Ovary (tissue), 9 donors: ENCODE measurements around the gene NRXN3. TPM values are rescaled to one million over a fixed set of nuclear protein-coding genes. Genes with fewer than 3 reads are reported as not detected.

Experiments used
- DNase-seq, 5 donors: peaks; one replicate each; pipeline ENCODE4 v3.0.0-alpha.2; 2019 to 2020
- H3K27ac ChIP-seq, 2 donors: fragments of 200-600 bp; one replicate each; pipeline versions ENCODE4 v1.5.1 to v1.8.0; 2019 to 2022
- H3K27me3 ChIP-seq: fragments of 200-600 bp; one replicate; pipeline ENCODE4 v1.8.0; 2022
- H3K36me3 ChIP-seq: fragments of 200-600 bp; sonication (generic); one replicate; pipeline ENCODE4 v1.5.1; 2019
- H3K4me1 ChIP-seq: one replicate; pipeline ENCODE4 v1.8.1; 2013; ENCODE audit warnings: mild to moderate bottlenecking, moderate library complexity; ENCODE audit not compliant: insufficient read depth
- H3K4me3 ChIP-seq: fragments of 200-600 bp; sonication (generic); one replicate; pipeline ENCODE4 v1.5.1; 2017
- H3K9me3 ChIP-seq, 2 donors: fragments of 200-600 bp in 1 of 2; sonication (generic) in 1 of 2; one replicate each; pipeline versions ENCODE4 v1.5.1 to v1.8.1; 2013 to 2019; ENCODE audit warnings: mild to moderate bottlenecking in 1 of 2, moderate library complexity in 1 of 2
- EP300 ChIP-seq: sonication (generic); formaldehyde crosslinking; IDR thresholded peaks from one replicate; pipeline ENCODE4 v1.6.1; 2017; ENCODE audit warnings: antibody characterized with exemption
- POLR2A ChIP-seq: fragments of 450-650 bp; IDR thresholded peaks from one replicate; pipeline ENCODE4 v1.6.1; 2017; ENCODE audit warnings: antibody characterized with exemption, mild to moderate bottlenecking, moderate library complexity
- WGBS, 3 donors: extraction: QIAGEN DNeasy Blood & Tissue Kit in 1 of 3; methylation state at CpG; one replicate each; pipeline versions ENCODE4 v1.1.5 to v1.1.7; 2013 to 2017; 5-methylcytosine and 5-hydroxymethylcytosine counted together
- intact Hi-C, 4 donors: fragments of 100-400 bp; cut with DNase I; formaldehyde crosslinking; loops; one replicate each; pipeline versions ENCODE4 v1.11.0 to v1.15.1; 2022 to 2023
- polyA plus RNA-seq, 2 donors: library from polyadenylated mRNA; stranded (reverse); fragments of 200-250 nt in 1 of 2; fragments of 350-450 nt in 1 of 2; fragmentation: Illumina TruSeq in 1 of 2; extraction: RNeasy Lipid Tissue Mini Kit (QIAGEN cat#74804) in 1 of 2; gene quantifications; one replicate each; pipeline ENCODE4 v1.2.3, GENCODE V29; 2013 to 2014
- total RNA-seq, 7 donors: library from RNA; depleted of rRNA in 2 of 7; stranded (reverse); fragments of >200 nt in 2 of 7; fragmentation: NEBNext Ultra II Directional in 3 of 7; extraction: Animal tissue kit (Norgen Biotek cat#: 25700) in 3 of 7; gene quantifications; one replicate each; pipeline versions ENCODE4 v1.1.0 to v1.2.4, GENCODE V29; 2016 to 2023
- TF ChIP-seq, protein P1 (sequence below), 3 donors: fragments of 450-650 bp in 2 of 3; fragments of 200-600 bp in 1 of 3; IDR thresholded peaks; one replicate each; pipeline versions ENCODE4 v1.5.1 to v1.8.0; 2016 to 2022; ENCODE audit warnings: antibody characterized with exemption in 3 of 3, mild to moderate bottlenecking in 1 of 3
- donor health status: DM: no; HTN: no; CAD: no; lungs with moderate emphysema.
- donor health status: DM: no; HTN: no; CAD: no.
- donor health status: Bipolar disorder and iron deficiency.
- donor health status: DM: yes; HTN: yes; CAD: no.
- donor health status: DM: no; HTN: no; CAD: no.
- donor health status: DM: yes; HTN: yes; CAD: no.

Gene NRXN3
- total and polyA plus RNA-seq, 9 donors, result 0.28 to 6.2 (median 0.82) TPM

DNA sequence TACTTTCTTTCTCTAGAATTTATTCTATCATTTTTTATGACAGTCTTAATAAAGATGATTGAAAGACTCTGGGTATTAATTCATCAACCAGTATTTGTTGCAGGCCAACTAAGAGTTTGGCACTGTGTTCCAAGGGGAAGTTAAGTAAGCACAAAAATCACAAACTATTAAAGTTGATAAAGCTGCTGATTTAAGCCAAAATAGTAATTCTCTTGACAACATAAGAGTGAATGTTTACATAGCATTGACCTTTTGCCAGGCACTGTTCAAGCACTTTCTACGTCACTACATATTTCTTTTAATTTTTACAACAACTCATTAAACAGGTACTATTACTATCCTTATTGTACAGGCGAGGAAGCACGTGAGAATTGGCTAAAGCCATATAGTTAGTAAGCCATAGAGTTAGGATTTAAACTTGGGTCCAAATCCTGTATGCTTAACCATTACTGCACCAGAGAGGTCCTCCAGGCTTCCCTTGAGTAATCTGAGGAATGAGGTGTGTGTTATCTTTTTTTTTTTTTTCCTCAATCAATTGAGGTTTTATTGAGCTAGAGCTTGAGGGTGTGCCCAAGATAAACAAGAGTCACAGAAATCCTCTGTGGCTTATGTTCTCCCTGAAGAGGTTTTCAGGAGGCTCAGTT, 1031.5 kb downstream of the NRXN3 start:
- intact Hi-C loops, result no loop called here
- H3K36me3 ChIP-seq, result no peaks in the 10 kb centered on the region
- 26 to 41% (median 39%) methylated on average over 3 of the region's 3 CpGs for WGBS, 3 donors
- DNase-seq, result no peak
- no peaks in the 10 kb centered on the region for H3K4me1 ChIP-seq
- H3K27me3 ChIP-seq, result no peaks in the 10 kb centered on the region
- H3K27ac ChIP-seq, result no peak overlapping the region
- no peaks in the 10 kb centered on the region for H3K9me3 ChIP-seq
- H3K4me3 ChIP-seq, result no peak overlapping the region
- TF ChIP-seq EP300, result no peak
- TF ChIP-seq POLR2A, result no peak
- TF ChIP-seq, protein P1, sequence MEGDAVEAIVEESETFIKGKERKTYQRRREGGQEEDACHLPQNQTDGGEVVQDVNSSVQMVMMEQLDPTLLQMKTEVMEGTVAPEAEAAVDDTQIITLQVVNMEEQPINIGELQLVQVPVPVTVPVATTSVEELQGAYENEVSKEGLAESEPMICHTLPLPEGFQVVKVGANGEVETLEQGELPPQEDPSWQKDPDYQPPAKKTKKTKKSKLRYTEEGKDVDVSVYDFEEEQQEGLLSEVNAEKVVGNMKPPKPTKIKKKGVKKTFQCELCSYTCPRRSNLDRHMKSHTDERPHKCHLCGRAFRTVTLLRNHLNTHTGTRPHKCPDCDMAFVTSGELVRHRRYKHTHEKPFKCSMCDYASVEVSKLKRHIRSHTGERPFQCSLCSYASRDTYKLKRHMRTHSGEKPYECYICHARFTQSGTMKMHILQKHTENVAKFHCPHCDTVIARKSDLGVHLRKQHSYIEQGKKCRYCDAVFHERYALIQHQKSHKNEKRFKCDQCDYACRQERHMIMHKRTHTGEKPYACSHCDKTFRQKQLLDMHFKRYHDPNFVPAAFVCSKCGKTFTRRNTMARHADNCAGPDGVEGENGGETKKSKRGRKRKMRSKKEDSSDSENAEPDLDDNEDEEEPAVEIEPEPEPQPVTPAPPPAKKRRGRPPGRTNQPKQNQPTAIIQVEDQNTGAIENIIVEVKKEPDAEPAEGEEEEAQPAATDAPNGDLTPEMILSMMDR (IDR thresholded peaks at IDR 0.05), result no peak

DNA sequence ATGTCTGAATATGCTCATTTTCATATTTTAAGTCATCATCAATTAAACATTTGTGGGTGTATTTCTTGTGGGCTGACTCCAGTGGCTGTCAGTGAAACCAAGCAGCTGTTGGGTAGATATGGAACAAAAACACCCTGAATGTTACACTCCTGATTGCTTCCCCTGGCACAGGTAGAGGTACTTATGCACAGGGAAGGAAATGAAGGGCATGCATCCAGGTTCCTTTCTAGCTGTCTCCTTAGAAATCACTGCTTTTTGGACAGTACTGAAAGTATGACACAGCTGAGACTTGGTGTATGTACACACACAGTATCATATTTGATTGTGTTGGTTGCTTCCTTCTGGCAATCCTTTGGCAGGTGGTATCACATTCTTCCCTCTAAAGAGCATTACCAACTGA, 1034.4 kb downstream of the NRXN3 start:
- H3K36me3 ChIP-seq, result no peaks in the 10 kb centered on the region
- H3K27me3 ChIP-seq, result no peaks in the 10 kb centered on the region
- intact Hi-C loops, result no loop called here
- no peak for TF ChIP-seq EP300
- TF ChIP-seq, protein P1 (IDR thresholded peaks at IDR 0.05), result no peak
- no peak for TF ChIP-seq POLR2A
- no peaks in the 10 kb centered on the region for H3K4me1 ChIP-seq
- no peaks in the 10 kb centered on the region for H3K9me3 ChIP-seq
- H3K4me3 ChIP-seq, result no peak overlapping the region
- no peak overlapping the region for H3K27ac ChIP-seq
- DNase-seq, result no peak

DNA sequence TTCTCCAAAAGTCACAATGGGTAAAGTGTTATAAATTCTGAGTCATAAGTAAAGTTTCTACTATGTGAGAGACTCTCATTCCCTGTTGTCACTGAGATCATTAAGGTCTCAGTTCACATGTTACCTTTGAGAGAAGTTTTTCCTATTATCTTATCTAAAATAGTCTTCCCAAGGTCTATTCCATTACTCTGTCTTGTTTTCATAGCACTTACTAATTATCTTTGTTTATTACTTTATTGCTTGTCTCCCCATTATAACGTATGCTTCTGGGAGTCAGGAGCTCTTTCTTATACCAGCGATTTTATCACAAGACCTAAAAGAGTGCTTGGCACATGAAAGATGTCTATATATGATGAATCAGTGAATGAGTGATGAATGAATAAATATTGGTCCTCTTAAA, 1039.2 kb downstream of the NRXN3 start:
- no peaks in the 10 kb centered on the region for H3K4me1 ChIP-seq
- H3K9me3 ChIP-seq, result no peaks in the 10 kb centered on the region
- no peak for TF ChIP-seq EP300
- no peak for TF ChIP-seq POLR2A
- TF ChIP-seq, protein P1 (IDR thresholded peaks at IDR 0.05), result no peak
- H3K36me3 ChIP-seq, result no peaks in the 10 kb centered on the region
- intact Hi-C loops, result no loop called here
- no peak for DNase-seq
- H3K27me3 ChIP-seq, result no peaks in the 10 kb centered on the region
- no peak overlapping the region for H3K4me3 ChIP-seq
- H3K27ac ChIP-seq, result no peak overlapping the region
- 15 to 33% (median 22%) methylated on average over 2 of the region's 2 CpGs for WGBS, 3 donors

DNA sequence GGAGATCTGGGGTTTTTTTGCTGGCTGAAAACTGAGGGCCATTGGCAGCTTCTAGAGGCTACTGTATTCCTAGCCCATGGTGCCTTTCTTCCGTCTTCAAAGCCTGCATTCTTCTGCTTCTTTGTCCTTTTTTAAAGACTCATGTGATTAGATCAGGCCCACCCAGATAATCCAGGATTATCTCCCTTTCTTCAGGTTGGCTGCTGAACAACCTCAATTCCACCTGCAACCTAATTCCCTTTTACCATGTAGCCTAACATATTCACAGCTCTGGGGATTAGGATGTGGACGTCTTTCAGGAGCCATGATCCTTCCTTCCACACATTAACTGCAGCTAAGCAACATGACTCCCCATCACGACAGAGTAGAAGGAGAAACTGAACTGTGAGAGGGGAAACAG, 1055.6 kb downstream of the NRXN3 start:
- Histone ChIP-seq H3K27me3 (no peaks in the 10 kb centered on the region), H3K36me3 (no peaks in the 10 kb centered on the region), H3K27ac (no peak overlapping the region), H3K4me3 (no peak overlapping the region), H3K9me3 (no peaks in the 10 kb centered on the region), H3K4me1 (no peaks in the 10 kb centered on the region)
- WGBS, 3 donors, result 48 to 66% (median 55%) methylated on average over 3 of the region's 3 CpGs
- intact Hi-C loops, result no loop called here
- DNase-seq, result no peak
- TF ChIP-seq, protein P1 (IDR thresholded peaks at IDR 0.05), result no peak
- TF ChIP-seq POLR2A, result no peak
- no peak for TF ChIP-seq EP300
